Measurements from ENCODE around the gene MRPL58. TPM values are rescaled to one million over a fixed set of nuclear protein-coding genes. Genes with fewer than 3 reads are reported as not detected.
"Not testable (repeated sequence)": the region's sequence is repeated elsewhere in the genome, so short reads cannot be mapped to it uniquely, and the experiment has no call there.

MRPL58 gene
- total RNA-seq, 4 donors from 2014 or later = 1.00 to 41.3 (median 37.4) TPM; not detected in 1

GRCh38 chr17:75044716-75045115 is 32.2 kb downstream of the MRPL58 start:
- Histone ChIP-seq H3K4me3 (no peak overlapping the region), H3K4me1 (peaks cover 12 to 30% (median 23%) of the 10 kb centered on the region in 4 donors), H3K27me3 (no peaks in the 10 kb centered on the region), H3K36me3 (peaks cover 0 to 25% (median 10%) of the 10 kb centered on the region in 4 donors), H3K27ac (no peak overlapping the region), H3K9me3 (no peaks in the 10 kb centered on the region)
- DNase-seq = no peak
- TF ChIP-seq EP300 (IDR thresholded peaks at IDR 0.05; ENCODE audit: low read depth) = no peak
- no peak for TF ChIP-seq POLR2AphosphoS5 (IDR thresholded peaks at IDR 0.05)
- no peak for TF ChIP-seq CTCF (IDR thresholded peaks at IDR 0.05)
- TF ChIP-seq POLR2A (IDR thresholded peaks at IDR 0.05) = no peak
- 86 to 100% methylated on average over 1 to 7 of the region's 7 CpGs for WGBS, 2 donors (ENCODE audit: low coverage in 1 of 2)
- in situ Hi-C loops (cut with MboI; ENCODE audit: low pct_ligation_motif_present in 1 of 4, low pct_unique_long_range_greater_than_20kb in 1 of 4, low sequenced_read_pairs in 3 of 4) (no loop called here), intact Hi-C loops (cut with DNase I; ENCODE audit: low total_unique reads) (no loop called here)

GRCh38 chr17:75045946-75046406 is 33.5 kb downstream of the MRPL58 start:
- peak overlapping the region; percentile 93 to 99 (median 98) for H3K27ac ChIP-seq
- not testable (repeated sequence) for H3K9me3 ChIP-seq

GRCh38 chr17:75046407-75047289 is 34.2 kb downstream of the MRPL58 start, which contains the start of the genes ATP5PD and KCTD2:
Gene ATP5PD (minus strand): TSS chr17:75046969. CDS start chr17:75042650, 4,319 bp downstream.
Gene KCTD2 (plus strand): TSS chr17:75047225. CDS start chr17:75047251, 26 bp downstream.
- intact Hi-C loops (cut with DNase I; ENCODE audit: low total_unique reads) = no loop called here

More at GRCh38 chr17:75045946-75046406, 33.5 kb downstream of the MRPL58 start:
- H3K27me3 ChIP-seq; in situ Hi-C loops (cut with MboI; ENCODE audit: low pct_ligation_motif_present in 1 of 4, low pct_unique_long_range_greater_than_20kb in 1 of 4, low sequenced_read_pairs in 3 of 4); DNase-seq; intact Hi-C loops (cut with DNase I; ENCODE audit: low total_unique reads): not testable (repeated sequence)
- Histone ChIP-seq H3K4me3 (peak overlapping the region; percentile 66 to 98 (median 78)), H3K36me3 (peaks cover 0 to 12% (median 4%) of the 10 kb centered on the region in 4 donors), H3K4me1 (peaks cover 12 to 30% (median 23%) of the 10 kb centered on the region in 4 donors)
- WGBS, 2 donors (ENCODE audit: low coverage in 1 of 2) = 23 to 70% methylated on average over 5 to 25 of the region's 25 CpGs

GRCh38 chr17:75047398-75048098 is 35.1 kb downstream of the MRPL58 start:
- Histone ChIP-seq H3K4me1 (peaks cover 12 to 30% (median 23%) of the 10 kb centered on the region in 4 donors), H3K9me3 (no peaks in the 10 kb centered on the region), H3K36me3 (peaks cover 0 to 6% (median 2%) of the 10 kb centered on the region in 4 donors), H3K4me3 (peak overlapping the region; percentile 66 to 98 (median 82)), H3K27me3 (no peaks in the 10 kb centered on the region), H3K27ac (peak overlapping the region; percentile 93 to 99 (median 98))
- in situ Hi-C loops (cut with MboI; ENCODE audit: low pct_ligation_motif_present in 1 of 4, low pct_unique_long_range_greater_than_20kb in 1 of 4, low sequenced_read_pairs in 3 of 4) = no loop called here
- intact Hi-C loops (cut with DNase I; ENCODE audit: low total_unique reads) = no loop called here
- peak; percentile 51 for DNase-seq
- TF ChIP-seq EP300 (IDR thresholded peaks at IDR 0.05; ENCODE audit: low read depth) (no peak), CTCF (IDR thresholded peaks at IDR 0.05) (no peak), POLR2A (IDR thresholded peaks at IDR 0.05) (no peak), POLR2AphosphoS5 (IDR thresholded peaks at IDR 0.05) (no peak)
- WGBS, 2 donors (ENCODE audit: low coverage in 1 of 2) = 1% methylated on average over 26 of the region's 38 CpGs; no CpG with 5 or more reads in 1 of the 2 donors

More at GRCh38 chr17:75046407-75047289, 34.2 kb downstream of the MRPL58 start, which contains the start of the genes ATP5PD and KCTD2:
- H3K27ac ChIP-seq = peak within 1 kb of the TSS; percentile 93 to 99 (median 98)
- H3K4me3 ChIP-seq = peak within 1 kb of the TSS; percentile 66 to 98 (median 82)
- H3K36me3 ChIP-seq = peaks cover 0 to 8% (median 2%) of the 10 kb centered on the region in 4 donors
- no peaks in the 10 kb centered on the region for H3K9me3 ChIP-seq
- peak; percentile 97 for DNase-seq
- H3K27me3 ChIP-seq = no peaks in the 10 kb centered on the region
- 1% methylated on average over 63 of the region's 72 CpGs; no CpG with 5 or more reads in 1 of the 2 donors for WGBS, 2 donors (ENCODE audit: low coverage in 1 of 2)
- in situ Hi-C loops (cut with MboI; ENCODE audit: low pct_ligation_motif_present in 1 of 4, low pct_unique_long_range_greater_than_20kb in 1 of 4, low sequenced_read_pairs in 3 of 4) = no loop called here
- H3K4me1 ChIP-seq = peaks cover 12 to 30% (median 23%) of the 10 kb centered on the region in 4 donors
- TF ChIP-seq POLR2A (IDR thresholded peaks at IDR 0.05) = peak; percentile 97
- peak; percentile 96 to 99 (median 98) for TF ChIP-seq POLR2AphosphoS5 (IDR thresholded peaks at IDR 0.05)
- TF ChIP-seq EP300 (IDR thresholded peaks at IDR 0.05; ENCODE audit: low read depth) = no peak
- no peak for TF ChIP-seq CTCF (IDR thresholded peaks at IDR 0.05)

All from transverse colon (tissue), 4 donors.